Trophoblast cell (in vitro differentiated cells and primary cell): ENCODE measurements around the gene CHMP6.

Source experiments
- DNase-seq, 2 donors: peaks; one replicate each; pipeline ENCODE4 v3.0.0-alpha.2; 2016
- H2AFZ ChIP-seq: 2 replicates; pipeline ENCODE4 v1.6.1; 2013; ENCODE audit warnings: low read length, moderate library complexity, mild to moderate bottlenecking; ENCODE audit not compliant: insufficient read depth, poor library complexity
- H2AK5ac ChIP-seq: 2 replicates; pipeline ENCODE4 v1.6.1; 2013; ENCODE audit warnings: mild to moderate bottlenecking, low read length
- H2BK120ac ChIP-seq: 2 replicates; pipeline ENCODE4 v1.6.1; 2013; ENCODE audit warnings: low read length, mild to moderate bottlenecking, moderate library complexity; ENCODE audit not compliant: insufficient read depth, poor library complexity
- H2BK12ac ChIP-seq: 2 replicates; pipeline ENCODE4 v1.6.1; 2013; ENCODE audit warnings: mild to moderate bottlenecking, low read length, moderate library complexity
- H2BK5ac ChIP-seq: 2 replicates; pipeline ENCODE4 v1.6.1; 2013; ENCODE audit warnings: low read length, low read depth, moderate library complexity, mild to moderate bottlenecking; ENCODE audit not compliant: poor library complexity
- H3K14ac ChIP-seq: 2 replicates; pipeline ENCODE4 v1.6.1; 2013; ENCODE audit warnings: mild to moderate bottlenecking, low read length
- H3K18ac ChIP-seq: 2 replicates; pipeline ENCODE4 v1.6.1; 2013; ENCODE audit warnings: mild to moderate bottlenecking, low read length
- H3K23ac ChIP-seq: 2 replicates; pipeline ENCODE4 v1.6.1; 2013; ENCODE audit warnings: low read length
- H3K27ac ChIP-seq: 2 replicates; pipeline ENCODE4 v1.5.1; 2013; ENCODE audit warnings: low read depth, mild to moderate bottlenecking, inconsistent platforms, low read length, moderate library complexity
- H3K27me3 ChIP-seq: 2 replicates; pipeline ENCODE4 v1.6.1; 2013; ENCODE audit warnings: inconsistent platforms, mild to moderate bottlenecking, low read length, moderate library complexity; ENCODE audit not compliant: insufficient read depth
- H3K36me3 ChIP-seq, 2 experiments: 1 replicate in 1 of 2; 2 replicates in 1 of 2; pipeline ENCODE4 v1.6.1; 2013; ENCODE audit warnings: low read length in 2 of 2, mild to moderate bottlenecking in 2 of 2, moderate library complexity in 1 of 2; ENCODE audit not compliant: insufficient read depth in 2 of 2, control insufficient read depth in 1 of 2
- H3K4ac ChIP-seq: 2 replicates; pipeline ENCODE4 v1.6.1; 2013; ENCODE audit warnings: low read depth, mild to moderate bottlenecking, low read length, moderate library complexity
- H3K4me1 ChIP-seq, 2 experiments: 1 replicate in 1 of 2; 2 replicates in 1 of 2; pipeline ENCODE4 v1.6.1; 2013; ENCODE audit warnings: low read length in 2 of 2, mild to moderate bottlenecking in 2 of 2, moderate library complexity in 1 of 2; ENCODE audit not compliant: insufficient read depth in 2 of 2, control insufficient read depth in 1 of 2
- H3K4me2 ChIP-seq: 2 replicates; pipeline ENCODE4 v1.6.1; 2013; ENCODE audit warnings: inconsistent platforms, mild to moderate bottlenecking, low read length, moderate library complexity
- H3K4me3 ChIP-seq: 2 replicates; pipeline ENCODE4 v1.5.1; 2013; ENCODE audit warnings: mild to moderate bottlenecking, low read depth, low read length, inconsistent platforms
- H3K79me1 ChIP-seq: one replicate; pipeline ENCODE4 v1.6.1; 2013; ENCODE audit warnings: low read length
- H3K79me2 ChIP-seq: 2 replicates; pipeline ENCODE4 v1.6.1; 2013; ENCODE audit warnings: low read length, mild to moderate bottlenecking; ENCODE audit not compliant: control insufficient read depth, insufficient read depth, poor library complexity
- H3K9ac ChIP-seq: 2 replicates; pipeline ENCODE4 v1.6.1; 2013; ENCODE audit warnings: mild to moderate bottlenecking, low read length
- H3K9me3 ChIP-seq: 2 replicates; pipeline ENCODE4 v1.6.1; 2013; ENCODE audit warnings: low read depth, mild to moderate bottlenecking, control low read depth, inconsistent platforms, low read length; ENCODE audit not compliant: insufficient read depth
- H4K12ac ChIP-seq: 2 replicates; pipeline ENCODE4 v1.6.1; 2013; ENCODE audit warnings: low read depth, mild to moderate bottlenecking, low read length, moderate library complexity
- H4K8ac ChIP-seq: 2 replicates; pipeline ENCODE4 v1.6.1; 2013; ENCODE audit warnings: low read depth, mild to moderate bottlenecking, low read length, moderate library complexity
- H4K91ac ChIP-seq: one replicate; pipeline ENCODE4 v1.6.1; 2013; ENCODE audit warnings: low read depth, mild to moderate bottlenecking, low read length, moderate library complexity
- WGBS: extraction: QIAGEN DNeasy Blood & Tissue Kit; methylation state at CpG from one replicate; pipeline ENCODE4 v1.1.7; 2013; ENCODE audit warnings: missing lambda C conversion rate; ENCODE audit not compliant: insufficient read length, insufficient coverage; ENCODE audit errors: extremely low coverage; 5-methylcytosine and 5-hydroxymethylcytosine counted together

Gene CHMP6

DNA sequence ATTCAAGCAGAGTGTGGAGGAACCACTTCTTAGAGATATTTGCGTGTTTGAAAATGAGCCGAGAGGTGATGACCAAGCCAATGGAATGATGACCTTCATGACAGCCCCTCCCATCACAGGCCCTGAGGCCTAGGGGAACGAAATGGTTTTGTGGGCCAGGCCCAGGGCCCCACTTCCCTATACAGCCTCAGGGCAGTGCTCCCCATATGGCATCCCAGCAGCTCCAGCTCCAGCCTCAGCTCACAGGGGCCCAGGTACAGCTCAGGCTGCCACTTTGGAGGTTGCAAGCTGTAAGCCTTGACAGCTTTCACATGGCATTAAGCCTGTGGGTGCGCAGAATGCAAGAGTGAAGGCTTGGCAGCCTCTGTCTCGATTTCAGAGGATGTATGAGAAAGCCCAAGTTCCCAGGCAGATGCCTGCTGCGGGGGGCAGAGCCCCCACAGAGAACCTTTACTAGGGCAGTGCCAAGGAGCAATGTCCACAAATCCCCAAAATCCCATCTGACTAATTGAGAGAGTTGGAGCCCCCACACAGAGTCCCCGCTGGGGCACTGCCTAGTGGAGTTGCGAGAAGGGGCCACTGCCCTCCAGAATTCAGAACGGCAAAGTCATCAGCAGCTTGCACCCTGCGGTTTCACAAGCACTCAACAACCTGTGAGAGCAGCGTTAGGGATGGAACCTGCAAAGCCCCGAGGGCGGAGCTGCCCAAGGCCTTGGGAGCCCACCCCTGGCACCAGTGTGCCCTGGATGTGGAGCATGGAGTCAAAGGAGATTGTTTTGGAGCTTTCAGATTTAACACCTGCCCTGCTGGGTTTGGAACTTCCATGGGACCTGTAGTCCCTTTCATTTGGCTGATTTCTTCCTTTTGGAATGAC lies 21.2 kb downstream of the CHMP6 start:
- WGBS: no CpG with 5 or more reads among the region's 13 CpGs
- H3K27me3 ChIP-seq: no peaks in the 10 kb centered on the region
- H4K12ac ChIP-seq: peak overlapping the region; percentile 18
- no peak overlapping the region for H3K4me3 ChIP-seq
- no peak overlapping the region for H3K18ac ChIP-seq
- H3K9ac ChIP-seq: no peak overlapping the region
- H3K4ac ChIP-seq: no peak overlapping the region
- peak overlapping the region; percentile 54 for H4K91ac ChIP-seq
- H4K8ac ChIP-seq: peak overlapping the region; percentile 2
- peaks cover 3% of the 10 kb centered on the region for H3K79me1 ChIP-seq
- peaks cover 0 to 2% of the 10 kb centered on the region in 2 experiments for H3K4me1 ChIP-seq
- H3K9me3 ChIP-seq: peaks cover 6% of the 10 kb centered on the region
- H2BK5ac ChIP-seq: no peak overlapping the region
- H3K27ac ChIP-seq: no peak overlapping the region
- peak overlapping the region; percentile 73 for H2AK5ac ChIP-seq
- peak overlapping the region; percentile 6 for H2BK12ac ChIP-seq
- no peak for DNase-seq
- H3K36me3 ChIP-seq: peaks cover 0 to 6% of the 10 kb centered on the region in 2 experiments
- peak overlapping the region; percentile 43 for H2BK120ac ChIP-seq
- H3K4me2 ChIP-seq: no peak overlapping the region
- no peaks in the 10 kb centered on the region for H3K79me2 ChIP-seq
- no peak overlapping the region for H2AFZ ChIP-seq
- H3K23ac ChIP-seq: no peak overlapping the region
- peak overlapping the region; percentile 43 for H3K14ac ChIP-seq

DNA sequence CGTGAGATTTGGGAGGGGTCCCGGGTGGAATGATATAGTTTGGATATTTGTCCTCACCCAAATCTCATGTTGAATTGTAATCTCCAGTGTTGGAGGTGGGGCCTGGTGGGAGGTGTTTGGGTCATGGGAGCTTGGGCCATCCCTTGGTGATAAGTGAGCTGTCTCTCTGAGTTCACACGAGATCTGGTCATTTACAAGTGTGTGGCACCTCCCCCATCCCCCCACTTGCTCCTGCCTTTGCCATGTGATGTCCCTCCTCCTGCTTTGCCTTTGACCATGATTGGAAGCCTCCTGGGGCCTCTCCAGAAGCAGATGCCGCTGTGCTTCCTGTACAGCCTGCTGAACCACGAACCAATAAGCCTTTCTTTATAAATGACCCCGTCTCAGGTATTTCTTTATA lies 22.0 kb downstream of the CHMP6 start:
- Histone ChIP-seq H2BK120ac (no peak overlapping the region), H3K18ac (no peak overlapping the region), H4K8ac (no peak overlapping the region), H3K4me2 (no peak overlapping the region), H3K4ac (no peak overlapping the region), H4K91ac (no peak overlapping the region), H3K27ac (no peak overlapping the region), H3K4me1 (peaks cover 0 to 2% of the 10 kb centered on the region in 2 experiments), H3K14ac (no peak overlapping the region), H2BK5ac (no peak overlapping the region), H2BK12ac (no peak overlapping the region), H3K79me2 (no peaks in the 10 kb centered on the region), H2AK5ac (no peak overlapping the region), H3K9ac (no peak overlapping the region), H3K9me3 (peaks cover 6% of the 10 kb centered on the region), H3K79me1 (peaks cover 3% of the 10 kb centered on the region), H3K27me3 (no peaks in the 10 kb centered on the region), H3K36me3 (peaks cover 0 to 6% of the 10 kb centered on the region in 2 experiments), H4K12ac (no peak overlapping the region), H2AFZ (no peak overlapping the region), H3K4me3 (no peak overlapping the region), H3K23ac (no peak overlapping the region)
- no CpG with 5 or more reads among the region's 6 CpGs for WGBS
- DNase-seq: no peak

- Histone ChIP-seq H2AFZ (no peak overlapping the region), H3K4me2 (no peak overlapping the region), H3K14ac (no peak overlapping the region), H4K91ac (no peak overlapping the region), H3K27ac (no peak overlapping the region), H3K23ac (no peak overlapping the region), H4K8ac (no peak overlapping the region), H4K12ac (no peak overlapping the region), H3K4ac (no peak overlapping the region), H2AK5ac (no peak overlapping the region), H3K79me2 (no peaks in the 10 kb centered on the region), H2BK5ac (no peak overlapping the region), H2BK120ac (no peak overlapping the region), H3K36me3 (peaks cover 0 to 6% of the 10 kb centered on the region in 2 experiments), H3K18ac (no peak overlapping the region), H3K4me3 (no peak overlapping the region), H3K9ac (no peak overlapping the region), H3K9me3 (peaks cover 6% of the 10 kb centered on the region), H3K79me1 (peaks cover 3% of the 10 kb centered on the region), H3K4me1 (peaks cover 0 to 2% of the 10 kb centered on the region in 2 experiments), H3K27me3 (no peaks in the 10 kb centered on the region), H2BK12ac (no peak overlapping the region)
- no CpG with 5 or more reads among the region's 1 CpG for WGBS
- DNase-seq: no peak
Observed at GRCh38 chr17:81015136-81015535, 23.5 kb downstream of the CHMP6 start.

- H2AFZ ChIP-seq: no peak overlapping the region
- no peak overlapping the region for H3K23ac ChIP-seq
- H3K4me1 ChIP-seq: peaks cover 0 to 2% of the 10 kb centered on the region in 2 experiments
- H3K4me3 ChIP-seq: no peak overlapping the region
- no peak overlapping the region for H3K4me2 ChIP-seq
- H3K36me3 ChIP-seq: peaks cover 0 to 6% of the 10 kb centered on the region in 2 experiments
- no peak for DNase-seq
- H4K91ac ChIP-seq: no peak overlapping the region
- H3K79me2 ChIP-seq: no peaks in the 10 kb centered on the region
- peaks cover 3% of the 10 kb centered on the region for H3K79me1 ChIP-seq
- H3K27ac ChIP-seq: no peak overlapping the region
- H2AK5ac ChIP-seq: no peak overlapping the region
- no peaks in the 10 kb centered on the region for H3K27me3 ChIP-seq
- H2BK5ac ChIP-seq: no peak overlapping the region
- no peak overlapping the region for H3K4ac ChIP-seq
- no peak overlapping the region for H3K9ac ChIP-seq
- WGBS: no CpG with 5 or more reads among the region's 2 CpGs
- H2BK12ac ChIP-seq: no peak overlapping the region
- H3K9me3 ChIP-seq: peaks cover 4% of the 10 kb centered on the region
- no peak overlapping the region for H3K14ac ChIP-seq
- no peak overlapping the region for H3K18ac ChIP-seq
- no peak overlapping the region for H2BK120ac ChIP-seq
- no peak overlapping the region for H4K8ac ChIP-seq
- no peak overlapping the region for H4K12ac ChIP-seq
Observed at GRCh38 chr17:81016575-81016974, 24.9 kb downstream of the CHMP6 start.
